Heart right ventricle (tissue), 16 donors: ENCODE measurements around the gene RPL9. TPM values are rescaled to one million over a fixed set of nuclear protein-coding genes. Genes with fewer than 3 reads are reported as not detected.
A peak's percentile ranks its signal among the peaks of the same experiment; 100 is the strongest.

ENCODE experiments used
- ATAC-seq, 8 donors: fragments of 200-7000 bp; cut with Tn5 transposase; one replicate each; pipeline ENCODE4 v1.9.1; 2020; ENCODE audit warnings: mild to moderate bottlenecking in 8 of 8, moderate library complexity in 8 of 8, moderate number of reproducible peaks in 1 of 8
- DNase-seq, 2 donors: peaks; one replicate each; pipeline ENCODE4 v3.0.0-alpha.2; 2020
- H3K27ac ChIP-seq, 10 donors: fragments of 200-600 bp; sonication (generic) in 2 of 10; one replicate each; pipeline versions ENCODE4 v1.5.0 to v1.8.0; 2020 to 2022; ENCODE audit warnings: mild to moderate bottlenecking in 3 of 10
- H3K27me3 ChIP-seq, 7 donors: fragments of 200-600 bp; one replicate each; pipeline ENCODE4 v1.8.0; 2021 to 2022; ENCODE audit warnings: mild to moderate bottlenecking in 2 of 7
- H3K36me3 ChIP-seq, 9 donors: fragments of 200-600 bp; sonication (generic) in 1 of 9; one replicate each; pipeline versions ENCODE4 v1.5.0 to v1.8.0; 2020 to 2022; ENCODE audit warnings: mild to moderate bottlenecking in 2 of 9
- H3K4me1 ChIP-seq, 9 donors: fragments of 200-600 bp; sonication (generic) in 1 of 9; one replicate each; pipeline versions ENCODE4 v1.5.0 to v1.8.0; 2020 to 2022; ENCODE audit warnings: mild to moderate bottlenecking in 4 of 9
- H3K4me3 ChIP-seq, 10 donors: fragments of 200-600 bp; sonication (generic) in 2 of 10; one replicate each; pipeline versions ENCODE4 v1.5.0 to v1.8.0; 2020 to 2022; ENCODE audit warnings: mild to moderate bottlenecking in 7 of 10, moderate library complexity in 2 of 10
- H3K9me3 ChIP-seq, 11 donors: fragments of 200-600 bp in 10 of 11; sonication (generic) in 2 of 11; one replicate each; pipeline versions ENCODE4 v1.5.0 to v1.8.0; 2013 to 2022; ENCODE audit warnings: mild to moderate bottlenecking in 2 of 11, control low read depth in 1 of 11, moderate library complexity in 1 of 11
- CTCF ChIP-seq, 9 donors: fragments of 200-600 bp; sonication (generic) in 2 of 9; IDR thresholded peaks; one replicate each; pipeline versions ENCODE4 v1.5.0 to v1.8.0; 2021 to 2022; ENCODE audit warnings: antibody characterized with exemption in 9 of 9, mild to moderate bottlenecking in 5 of 9, moderate library complexity in 1 of 9
- WGBS, 2 donors: extraction: QIAGEN DNeasy Blood & Tissue Kit; methylation state at CpG; one replicate each; pipeline ENCODE4 v1.1.7; 2013; ENCODE audit warnings: inconsistent platforms in 1 of 2; 5-methylcytosine and 5-hydroxymethylcytosine counted together
- intact Hi-C, 10 donors: fragments of 100-400 bp; cut with DNase I; formaldehyde crosslinking; loops; one replicate each; pipeline versions ENCODE4 v1.11.1 to v1.14.2; 2022
- polyA plus RNA-seq, 2 donors: library from polyadenylated mRNA; stranded (reverse); fragments of 200-250 nt; gene quantifications; one replicate each; pipeline ENCODE4 v1.2.3, GENCODE V29; 2013
- total RNA-seq, 10 donors: library from RNA; stranded (reverse); fragmentation: NEBNext Ultra II Directional in 3 of 10; extraction: Animal tissue kit (Norgen Biotek cat#: 25700) in 3 of 10; gene quantifications; one replicate each; pipeline versions ENCODE4 v1.2.1 to v1.2.4, GENCODE V29; 2021 to 2023
- donor health status: Arrhythmogenic right ventricular cardiomyopathy.
- donor health status: ischemic (EF 13 %, LVEDD 7.1; RV severe dilation, severe dysfunction).
- donor health status: healthy with polysubstance abuse.
- donor health status: DM: no; HTN: yes; CAD: no.
- donor health status: DM: no; HTN: no; CAD: no.
- donor health status: ischemic (EF 25% LVEDD 6.9; RV normal size, moderate dysfunction).
- donor health status: ischemic (EF 25% LVEDD 5.7; RV mildly dilated, moderate dysfunction).
- donor health status: healthy.
- donor health status: DM: yes; HTN: yes; CAD: no.
- donor health status: Ischemic cardiomyopathy.
- donor health status: ischemic (EF 35%, LVEDD 5.7; RV mildly dilated, moderate dysfunction).
- donor health status: nonischemic (EF 11% LVEDD 7.7; RV severe dilation, severe dysfunction).
- donor health status: DM: yes; HTN: yes; CAD: no.
- donor health status: PGD.
- donor health status: ischemic (EF 29% LVEDD 5.4; RV normal size, mild dysfunction).
- donor health status: nonischemic (EF 23%, LVEDD 6.1; RV moderate dilation, normal function).

RPL9 gene
- total and polyA plus RNA-seq, 12 donors: 546 to 1,826 (median 801) TPM

GRCh38 chr4:39494354-39494753 is 35.6 kb upstream of the RPL9 start:
- no peak for DNase-seq
- ATAC-seq: no peak
- no peaks in the 10 kb centered on the region for H3K4me1 ChIP-seq
- 80 to 86% methylated on average over 1 of the region's 1 CpG for WGBS, 2 donors
- intact Hi-C loops: no loop called here
- TF ChIP-seq CTCF (IDR thresholded peaks at IDR 0.05): no peak
- peaks cover 0 to 20% (median 8%) of the 10 kb centered on the region in 9 donors for H3K36me3 ChIP-seq
- no peak overlapping the region for H3K4me3 ChIP-seq
- no peaks in the 10 kb centered on the region for H3K9me3 ChIP-seq
- H3K27ac ChIP-seq: no peak overlapping the region
- H3K27me3 ChIP-seq: no peaks in the 10 kb centered on the region

- no peak overlapping the region for H3K4me3 ChIP-seq
- H3K9me3 ChIP-seq: no peaks in the 10 kb centered on the region
- WGBS, 2 donors: 90 to 92% methylated on average over 2 of the region's 2 CpGs
- ATAC-seq (no peak), DNase-seq (no peak)
- H3K27me3 ChIP-seq: no peaks in the 10 kb centered on the region
- intact Hi-C loops: no loop called here
- H3K36me3 ChIP-seq: no peaks in the 10 kb centered on the region
- peaks cover 0 to 5% (median 0%) of the 10 kb centered on the region in 9 donors for H3K4me1 ChIP-seq
- TF ChIP-seq CTCF (IDR thresholded peaks at IDR 0.05): no peak
- no peak overlapping the region for H3K27ac ChIP-seq
Measured at GRCh38 chr4:39490322-39490721, 31.6 kb upstream of the RPL9 start.

- Histone ChIP-seq H3K9me3 (peaks cover 0 to 8% (median 0%) of the 10 kb centered on the region in 11 donors), H3K27ac (peak overlapping the region in 1 of 10 donors; percentile 8), H3K27me3 (no peaks in the 10 kb centered on the region), H3K4me1 (peaks cover 0 to 16% (median 0%) of the 10 kb centered on the region in 9 donors), H3K4me3 (no peak overlapping the region), H3K36me3 (no peaks in the 10 kb centered on the region)
- intact Hi-C loops: no loop called here
- ATAC-seq: no peak
- no peak for TF ChIP-seq CTCF (IDR thresholded peaks at IDR 0.05)
- DNase-seq: no peak
- 81 to 89% methylated on average over 10 of the region's 10 CpGs for WGBS, 2 donors
Measured at GRCh38 chr4:39486221-39486804, 27.6 kb upstream of the RPL9 start.

- H3K36me3 ChIP-seq: no peaks in the 10 kb centered on the region
- 81 to 84% methylated on average over 6 of the region's 6 CpGs for WGBS, 2 donors
- peaks cover 0 to 16% (median 0%) of the 10 kb centered on the region in 9 donors for H3K4me1 ChIP-seq
- no peak for DNase-seq
- H3K27me3 ChIP-seq: no peaks in the 10 kb centered on the region
- ATAC-seq: no peak
- peak overlapping the region in 1 of 10 donors; percentile 26 for H3K27ac ChIP-seq
- no peak for TF ChIP-seq CTCF (IDR thresholded peaks at IDR 0.05)
- peaks cover 0 to 8% (median 0%) of the 10 kb centered on the region in 11 donors for H3K9me3 ChIP-seq
- H3K4me3 ChIP-seq: no peak overlapping the region
- intact Hi-C loops: no loop called here
Measured at GRCh38 chr4:39484582-39485272, 26.0 kb upstream of the RPL9 start.
